ENCODE measurements around the gene SELENBP1. TPM values are rescaled to one million over a fixed set of nuclear protein-coding genes. Genes with fewer than 3 reads are reported as not detected.

SELENBP1 gene
- 5.8 to 6.2 TPM (median 5.8 TPM) in 5 replicates for total RNA-seq (2022; extraction: Qiagen RNA extraction; ENCODE audit: low read depth)

DNA sequence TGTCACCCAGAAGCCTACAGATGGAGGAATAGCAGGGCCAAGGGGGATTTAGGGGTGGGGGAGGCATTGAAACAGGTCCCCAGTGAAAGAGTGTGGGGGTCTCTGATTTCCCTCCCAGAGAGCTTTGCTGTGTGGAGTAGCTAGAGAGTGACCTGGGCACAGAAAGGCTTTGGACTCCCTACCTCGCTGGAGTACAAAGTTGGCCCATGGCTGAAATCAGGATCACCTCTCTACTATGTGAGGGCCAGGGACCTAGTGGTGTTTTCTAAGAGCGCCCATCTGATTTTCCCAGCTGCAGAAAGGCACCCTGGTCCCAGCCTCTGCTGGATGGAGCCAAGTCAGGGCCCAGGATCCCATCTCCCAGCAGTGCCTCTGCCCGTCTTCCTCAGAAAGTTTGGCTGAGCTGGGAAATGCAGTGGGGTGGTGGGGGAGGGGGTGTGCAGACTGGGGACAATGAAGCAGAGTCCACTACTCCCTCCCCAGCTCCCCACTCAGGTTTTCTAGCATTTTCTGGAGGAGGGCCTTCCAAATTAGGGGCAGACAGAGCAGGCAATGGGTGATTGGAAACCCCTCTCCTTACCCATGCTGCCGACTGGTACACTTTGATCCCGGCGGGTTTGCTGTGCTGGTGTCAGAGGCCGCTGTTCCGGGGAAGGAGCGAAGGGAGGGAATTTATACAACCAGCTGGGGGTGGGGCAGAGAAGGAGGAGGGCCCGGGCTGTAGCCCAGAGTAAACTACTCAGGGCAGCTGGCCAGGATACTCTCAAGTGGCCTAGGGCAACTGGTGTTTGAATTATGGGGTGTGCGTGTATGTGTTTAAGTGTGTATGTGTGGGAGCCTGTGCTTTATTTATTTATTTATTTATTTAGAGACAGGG lies at the start of gene SELENBP1:
TSS of gene SELENBP1 (minus strand) at position 648 of the 877 bp plus-strand sequence. CDS start at position 584, 64 bp downstream.

DNA sequence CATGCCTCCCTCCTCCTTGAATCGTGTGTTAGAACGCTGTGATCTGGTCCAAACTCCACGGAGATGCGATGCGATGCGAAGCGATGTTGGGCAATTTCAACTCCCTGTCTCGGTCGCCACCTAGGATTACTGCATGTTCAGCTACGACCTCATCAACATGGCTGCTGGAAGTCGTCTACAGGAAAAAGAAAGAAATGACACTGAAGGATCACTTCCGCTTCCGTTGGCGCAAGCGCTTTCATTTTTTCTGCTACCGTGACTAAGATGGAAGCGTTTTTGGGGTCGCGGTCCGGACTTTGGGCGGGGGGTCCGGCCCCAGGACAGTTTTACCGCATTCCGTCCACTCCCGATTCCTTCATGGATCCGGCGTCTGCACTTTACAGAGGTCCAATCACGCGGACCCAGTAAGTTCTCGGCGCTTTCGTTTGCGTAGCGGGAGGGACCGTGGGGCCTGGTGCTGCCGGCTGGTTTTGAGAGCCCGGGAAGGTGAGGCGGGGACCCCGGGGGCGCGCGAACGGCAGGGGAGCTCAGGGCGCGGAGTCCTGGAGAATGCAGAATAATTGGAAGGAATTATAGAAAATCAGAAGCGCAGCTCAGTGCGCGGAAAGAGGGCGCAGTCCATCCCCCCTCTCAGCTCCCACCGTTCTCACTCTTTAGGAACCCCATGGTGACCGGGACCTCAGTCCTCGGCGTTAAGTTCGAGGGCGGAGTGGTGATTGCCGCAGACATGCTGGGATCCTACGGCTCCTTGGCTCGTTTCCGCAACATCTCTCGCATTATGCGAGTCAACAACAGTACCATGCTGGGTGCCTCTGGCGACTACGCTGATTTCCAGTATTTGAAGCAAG lies 27.0 kb upstream of the SELENBP1 start, which contains the start of gene PSMB4:
TSS of gene PSMB4 (plus strand) at position 250 of the 848 bp plus-strand sequence. CDS start at position 265, 15 bp downstream.

DNA sequence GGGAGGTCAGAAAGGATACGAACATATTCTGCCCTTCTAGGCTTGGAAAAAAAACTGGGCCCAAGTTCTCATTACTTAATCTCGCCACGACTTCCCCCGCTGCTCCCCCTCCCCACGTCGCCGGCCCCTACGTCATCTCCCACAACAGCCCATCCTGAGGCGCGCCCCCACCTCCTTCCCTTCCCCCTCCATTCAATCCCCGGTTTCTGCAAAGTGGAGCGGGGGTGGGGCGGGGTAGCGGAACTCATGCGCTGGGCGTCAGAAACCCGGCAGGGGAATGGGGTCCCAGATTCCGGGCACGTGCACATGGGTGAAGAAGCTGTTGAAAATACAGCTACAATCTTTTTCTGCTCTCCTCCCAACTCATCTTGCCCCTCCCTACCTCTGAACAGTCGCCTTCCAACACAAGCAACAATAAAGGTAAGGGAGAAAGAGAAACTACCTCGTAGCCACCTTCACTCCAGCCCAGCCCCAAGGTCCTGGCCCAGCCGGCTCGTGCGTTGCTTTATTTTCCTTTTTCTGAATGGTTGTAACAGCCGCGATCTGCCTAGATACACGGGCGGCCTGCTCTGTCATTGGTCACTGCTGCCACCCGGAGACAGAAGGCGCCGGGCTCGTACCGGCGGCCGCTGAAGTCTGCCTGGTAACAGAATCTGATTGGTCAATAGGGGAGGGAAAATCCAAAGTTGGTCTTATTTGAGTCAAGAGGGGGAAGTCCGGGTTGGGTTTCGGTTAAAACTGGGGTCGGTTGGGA lies 25.6 kb downstream of the SELENBP1 start, which contains the start of gene RFX5:
TSS of gene RFX5 (minus strand) at position 484 of the 754 bp plus-strand sequence. CDS start 932 bp downstream, outside the sequence.

DNA sequence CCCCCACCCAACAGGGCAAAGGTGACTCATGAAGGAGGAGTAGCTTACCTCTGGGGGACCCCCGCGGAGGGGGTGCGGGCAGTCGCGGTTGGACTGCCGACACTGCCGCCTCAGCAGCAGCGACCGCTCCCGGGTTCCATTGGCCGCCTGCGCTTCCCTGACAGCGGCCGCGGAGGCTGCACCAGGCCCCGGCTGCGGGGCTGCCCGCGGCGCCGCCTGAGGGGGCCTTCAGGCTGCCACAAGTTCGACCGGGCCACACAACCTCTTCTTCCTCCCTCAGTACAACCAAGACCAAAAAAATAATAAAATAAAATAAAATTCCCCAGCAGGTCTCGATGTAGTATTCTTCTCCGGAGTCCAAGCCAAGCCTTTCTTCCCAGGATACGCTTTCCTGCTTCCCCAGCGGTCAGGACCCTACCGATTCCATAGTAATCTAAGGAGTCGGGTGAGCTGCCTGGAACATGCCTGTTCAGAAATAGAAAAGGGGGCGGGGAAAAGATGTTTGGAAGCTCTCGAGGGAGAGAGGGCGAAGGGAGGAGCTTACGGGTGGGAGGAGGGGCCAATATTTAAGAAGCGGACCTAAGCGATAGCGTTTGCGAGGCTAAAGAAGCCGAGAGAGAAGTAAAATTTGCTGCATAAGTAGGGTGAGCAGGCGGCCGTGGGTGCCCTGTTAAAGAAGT lies 45.1 kb downstream of the SELENBP1 start, which contains the start of gene PI4KB:
TSS of gene PI4KB (minus strand) at position 194 of the 680 bp plus-strand sequence. CDS start 10,935 bp downstream, outside the sequence.

Other genes with a start within 250 kb of the SELENBP1 start
- gene SEMA6C, start 226.1 kb downstream of the SELENBP1 start, total RNA-seq (2022; extraction: Qiagen RNA extraction; ENCODE audit: low read depth) = 0.72 to 2.0 TPM (median 1.4 TPM) in 5 replicates
- not detected in 5 replicates for gene TNFAIP8L2, start 216.1 kb downstream of the SELENBP1 start, total RNA-seq (2022; extraction: Qiagen RNA extraction; ENCODE audit: low read depth)
- 5.2 to 7.2 TPM (median 6.5 TPM) in 5 replicates for gene LYSMD1, start 206.8 kb downstream of the SELENBP1 start, total RNA-seq (2022; extraction: Qiagen RNA extraction; ENCODE audit: low read depth)
- gene SCNM1, start 206.6 kb downstream of the SELENBP1 start, total RNA-seq (2022; extraction: Qiagen RNA extraction; ENCODE audit: low read depth) = 41.8 to 46.9 TPM (median 46.7 TPM) in 5 replicates
- gene TMOD4, start 196.7 kb downstream of the SELENBP1 start, total RNA-seq (2022; extraction: Qiagen RNA extraction; ENCODE audit: low read depth) = 0.25 to 0.44 TPM (median 0.33 TPM) in 4 of 5 replicates, not detected in the other
- gene VPS72, start 182.5 kb downstream of the SELENBP1 start, total RNA-seq (2022; extraction: Qiagen RNA extraction; ENCODE audit: low read depth) = 44.2 to 71.7 TPM (median 45.2 TPM) in 5 replicates
- 43.6 to 69.2 TPM (median 48.2 TPM) in 5 replicates for gene PIP5K1A, start 174.2 kb downstream of the SELENBP1 start, total RNA-seq (2022; extraction: Qiagen RNA extraction; ENCODE audit: low read depth)
- gene PSMD4, start 118.0 kb downstream of the SELENBP1 start, total RNA-seq (2022; extraction: Qiagen RNA extraction; ENCODE audit: low read depth) = 173 to 200 TPM (median 195 TPM) in 5 replicates
- gene ZNF687, start 90.4 kb downstream of the SELENBP1 start, total RNA-seq (2022; extraction: Qiagen RNA extraction; ENCODE audit: low read depth) = 14.3 to 17.0 TPM (median 14.8 TPM) in 5 replicates
- 25.1 to 32.4 TPM (median 30.0 TPM) in 5 replicates for gene PI4KB, start 45.3 kb downstream of the SELENBP1 start, total RNA-seq (2022; extraction: Qiagen RNA extraction; ENCODE audit: low read depth)
- 27.6 to 30.8 TPM (median 29.7 TPM) in 5 replicates for gene RFX5, start 25.5 kb downstream of the SELENBP1 start, total RNA-seq (2022; extraction: Qiagen RNA extraction; ENCODE audit: low read depth)
- gene PSMB4, start 26.9 kb upstream of the SELENBP1 start, total RNA-seq (2022; extraction: Qiagen RNA extraction; ENCODE audit: low read depth) = 376 to 425 TPM (median 399 TPM) in 5 replicates
- gene POGZ, start 86.8 kb upstream of the SELENBP1 start, total RNA-seq (2022; extraction: Qiagen RNA extraction; ENCODE audit: low read depth) = 21.4 to 24.5 TPM (median 22.2 TPM) in 5 replicates
- gene CGN, start 138.7 kb upstream of the SELENBP1 start, total RNA-seq (2022; extraction: Qiagen RNA extraction; ENCODE audit: low read depth) = 1.2 to 1.5 TPM (median 1.3 TPM) in 5 replicates
- 14.5 to 18.0 TPM (median 15.5 TPM) in 5 replicates for gene TUFT1, start 167.6 kb upstream of the SELENBP1 start, total RNA-seq (2022; extraction: Qiagen RNA extraction; ENCODE audit: low read depth)
- gene SNX27, start 239.3 kb upstream of the SELENBP1 start, total RNA-seq (2022; extraction: Qiagen RNA extraction; ENCODE audit: low read depth) = 8.6 to 10.3 TPM (median 9.5 TPM) in 5 replicates